K562 (cell line): ENCODE data around the gene MTF1. TPM values are rescaled to one million over a fixed set of nuclear protein-coding genes. Genes with fewer than 3 reads are reported as not detected.

Source experiments
- BRCA1 ChIP-seq, 2 experiments: fragments of 450-650 bp in 1 of 2; sonication (generic) in 1 of 2; formaldehyde crosslinking in 1 of 2; IDR thresholded peaks; 2 replicates each; pipeline versions ENCODE4 v1.5.0 to v1.6.1; 2017 to 2020; ENCODE audit warnings: mild to moderate bottlenecking in 1 of 2, missing genetic modification reagents in 1 of 2
- DMBX1 ChIP-seq: fragments of 250-450 bp; sonication (Bioruptor Pico); IDR thresholded peaks from 2 replicates; pipeline ENCODE4 v1.8.0; 2022; ENCODE audit warnings: inconsistent platforms, mild to moderate bottlenecking, moderate library complexity, borderline replicate concordance
- FOXA3 ChIP-seq, 2 experiments: fragments of 450-650 bp in 1 of 2; sonication (generic) in 1 of 2; formaldehyde crosslinking; IDR thresholded peaks in 1 of 2; conservative IDR thresholded peaks in 1 of 2; 2 replicates each; pipeline versions ENCODE4 v1.4.0 to v1.8.0; 2020 to 2022; ENCODE audit warnings: mild to moderate bottlenecking in 2 of 2, missing genetic modification reagents in 1 of 2
- GABPB1 ChIP-seq: sonication (generic); formaldehyde crosslinking; IDR thresholded peaks from 2 replicates; pipeline ENCODE4 v1.8.0; 2022; ENCODE audit warnings: mild to moderate bottlenecking, missing genetic modification reagents
- MXD1 ChIP-seq: fragments of 250-450 bp; sonication (Bioruptor Pico); IDR thresholded peaks from 2 replicates; pipeline ENCODE4 v1.8.0; 2021; ENCODE audit warnings: borderline replicate concordance, mild to moderate bottlenecking, moderate library complexity; ENCODE audit not compliant: poor library complexity, severe bottlenecking
- NCOA1 ChIP-seq: fragments of 450-650 bp; IDR thresholded peaks from 2 replicates; pipeline ENCODE4 v1.6.1; 2016; ENCODE audit warnings: low read depth
- NEUROD1 ChIP-seq: fragments of 150-350 bp; IDR thresholded peaks from 2 replicates; pipeline ENCODE4 v1.6.1; 2014; ENCODE audit warnings: borderline replicate concordance, low read length, low read depth; ENCODE audit not compliant: partially characterized antibody
- NR3C1 ChIP-seq: sonication (generic); formaldehyde crosslinking; IDR thresholded peaks from 2 replicates; pipeline ENCODE4 v1.8.1; 2022; ENCODE audit warnings: missing genetic modification reagents
- REST ChIP-seq, 2 experiments: fragments of 450-650 bp; formaldehyde crosslinking in 1 of 2; IDR thresholded peaks; 2 replicates each; pipeline versions ENCODE4 v1.4.0 to v1.6.1; 2014 to 2020; ENCODE audit warnings: mild to moderate bottlenecking in 2 of 2, borderline replicate concordance in 1 of 2, low read depth in 1 of 2
- TEAD2 ChIP-seq: fragments of 450-650 bp; IDR thresholded peaks from 2 replicates; pipeline ENCODE4 v1.6.1; 2016; ENCODE audit warnings: missing genetic modification characterization, control low read depth, missing compliant biosample characterization
- XRCC3 ChIP-seq: fragments of 450-650 bp; IDR thresholded peaks from 2 replicates; pipeline ENCODE4 v1.6.1; 2017; ENCODE audit warnings: mild to moderate bottlenecking, moderate library complexity
- ZC3H4 ChIP-seq: sonication (generic); formaldehyde crosslinking; IDR thresholded peaks from 2 replicates; pipeline ENCODE4 v1.9.0; 2021; ENCODE audit warnings: missing genetic modification reagents, borderline replicate concordance
- ZNF124 ChIP-seq: sonication (generic); formaldehyde crosslinking; IDR thresholded peaks from 2 replicates; pipeline ENCODE4 v1.8.1; 2022; ENCODE audit warnings: missing genetic modification reagents
- ZNF175 ChIP-seq: fragments of 200-800 bp; sonication (Bioruptor generic); IDR thresholded peaks from 2 replicates; pipeline ENCODE4 v1.6.1; 2016; ENCODE audit warnings: low read depth, mild to moderate bottlenecking, missing genetic modification characterization, missing compliant biosample characterization
- ZNF766 ChIP-seq: fragments of 200-800 bp; sonication (Bioruptor generic); conservative IDR thresholded peaks from 2 replicates; pipeline ENCODE4 v1.6.1; 2016; ENCODE audit warnings: missing genetic modification characterization, missing compliant biosample characterization
- polyA plus RNA-seq, 8 experiments: library from polyadenylated mRNA; depleted of rRNA in 4 of 8; stranded (reverse) in 5 of 8; unstranded in 3 of 8; fragments of >200 nt; fragmentation: Nextera tagmentation in 2 of 8; fragmentation: Illumina TruSeq in 1 of 8; extraction: Ambion mirVana in 2 of 8; extraction: Trizol in 1 of 8; gene quantifications; 2 replicates each; pipeline versions ENCODE4 v1.2.1 to v1.2.3, GENCODE V29; 2011 to 2014; ENCODE audit warnings: inconsistent platforms in 1 of 8, missing spikeins in 1 of 8
- total RNA-seq, 7 experiments: library from RNA; depleted of rRNA in 6 of 7; stranded (reverse); fragments of >200 nt in 6 of 7; fragmentation: Illumina TruSeq in 2 of 7; extraction: Trizol in 2 of 7; gene quantifications; 2 replicates each; pipeline versions ENCODE4 v1.2.1 to v1.2.3, GENCODE V29; 2011 to 2021; ENCODE audit warnings: low replicate concordance in 1 of 7
- TF ChIP-seq, protein P1 (sequence below): fragments of 250-450 bp; sonication (Bioruptor Pico); IDR thresholded peaks from 2 replicates; pipeline ENCODE4 v1.8.0; 2022; ENCODE audit warnings: moderate library complexity, mild to moderate bottlenecking, inconsistent platforms

Gene MTF1
- total and polyA plus RNA-seq, 9 of the 15 experiments (the other 6 are each of a cell fraction or from before 2014, with no cell fraction given) = 1.1 to 12.2 (median 4.3) TPM

DNA sequence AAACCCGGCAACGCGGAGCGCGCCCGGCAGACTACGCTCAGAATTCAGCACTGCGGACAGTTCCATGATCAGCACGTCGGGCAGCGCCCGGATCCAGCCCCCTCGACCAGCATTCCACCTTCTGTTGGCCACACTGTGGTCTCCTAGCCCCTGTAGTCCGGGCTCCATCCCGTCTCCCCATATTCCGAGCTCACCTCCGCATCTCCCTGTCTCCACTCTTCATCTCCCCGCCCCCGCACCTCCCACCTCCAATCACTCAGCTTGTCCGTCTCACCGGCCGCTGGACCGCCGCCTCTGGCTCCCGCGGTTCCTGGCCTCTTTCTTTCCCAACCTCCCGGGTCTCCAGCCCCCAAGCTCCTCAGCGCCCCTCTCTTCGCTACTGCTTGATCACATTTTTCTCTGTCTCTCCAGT, 95.0 kb downstream of the MTF1 start (continued):
- no peak for TF ChIP-seq BRCA1 (IDR thresholded peaks at IDR 0.05)
- TF ChIP-seq BRCA1 (CRISPR knock-in tag; IDR thresholded peaks at IDR 0.05) = peak; percentile 99; the same call in 1 of the 2 replicates
- TF ChIP-seq ZNF766 (CRISPR knock-in tag) = peak; percentile 98
- TF ChIP-seq ZNF175 (CRISPR knock-in tag) = peak; percentile 75
- TF ChIP-seq NEUROD1 = peak; percentile 22
- TF ChIP-seq ZC3H4 = no peak
- peak; percentile 90 for TF ChIP-seq GABPB1 (CRISPR knock-in tag)
- TF ChIP-seq XRCC3 = no peak
- peak; percentile 97 for TF ChIP-seq DMBX1 (CRISPR knock-in tag)
- TF ChIP-seq TEAD2 (tag) = peak; percentile 55; the same call in 1 of the 2 replicates
- no peak for TF ChIP-seq MXD1 (CRISPR knock-in tag)
- peak; percentile 100 for TF ChIP-seq NR3C1 (CRISPR knock-in tag)
- peak in 1 of 2 experiments; percentile 94; a peak in 2 of 4 replicates for TF ChIP-seq FOXA3 (CRISPR knock-in tag; conservative IDR thresholded peaks at IDR 0.05 in 1 of 2, IDR thresholded peaks at IDR 0.05 in 1 of 2)
- peak; percentile 94 for TF ChIP-seq ZNF124 (CRISPR knock-in tag)
- peak; percentile 100 for TF ChIP-seq REST (IDR thresholded peaks at IDR 0.05; ENCODE audit: borderline replicate concordance)
- TF ChIP-seq REST (CRISPR knock-in tag; IDR thresholded peaks at IDR 0.05; ENCODE audit: low read depth) = peak; percentile 99
- TF ChIP-seq, protein P1, sequence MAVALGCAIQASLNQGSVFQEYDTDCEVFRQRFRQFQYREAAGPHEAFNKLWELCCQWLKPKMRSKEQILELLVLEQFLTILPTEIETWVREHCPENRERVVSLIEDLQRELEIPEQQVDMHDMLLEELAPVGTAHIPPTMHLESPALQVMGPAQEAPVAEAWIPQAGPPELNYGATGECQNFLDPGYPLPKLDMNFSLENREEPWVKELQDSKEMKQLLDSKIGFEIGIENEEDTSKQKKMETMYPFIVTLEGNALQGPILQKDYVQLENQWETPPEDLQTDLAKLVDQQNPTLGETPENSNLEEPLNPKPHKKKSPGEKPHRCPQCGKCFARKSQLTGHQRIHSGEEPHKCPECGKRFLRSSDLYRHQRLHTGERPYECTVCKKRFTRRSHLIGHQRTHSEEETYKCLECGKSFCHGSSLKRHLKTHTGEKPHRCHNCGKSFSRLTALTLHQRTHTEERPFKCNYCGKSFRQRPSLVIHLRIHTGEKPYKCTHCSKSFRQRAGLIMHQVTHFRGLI (CRISPR knock-in tag) = 0 out of 2 replicates have a peak, but pooled peaks have one; percentile 41
- TF ChIP-seq NCOA1 = peak; percentile 100
